ENCODE measurements around the gene INAFM1. TPM values are rescaled to one million over a fixed set of nuclear protein-coding genes. Genes with fewer than 3 reads are reported as not detected.
A peak's percentile ranks its signal among the peaks of the same experiment; 100 is the strongest.

The INAFM1 gene
- total and polyA plus RNA-seq, 2 donors (not counting 3 experiments of a cell fraction or from before 2014, with no cell fraction given): 2.8 to 8.3 TPM

DNA sequence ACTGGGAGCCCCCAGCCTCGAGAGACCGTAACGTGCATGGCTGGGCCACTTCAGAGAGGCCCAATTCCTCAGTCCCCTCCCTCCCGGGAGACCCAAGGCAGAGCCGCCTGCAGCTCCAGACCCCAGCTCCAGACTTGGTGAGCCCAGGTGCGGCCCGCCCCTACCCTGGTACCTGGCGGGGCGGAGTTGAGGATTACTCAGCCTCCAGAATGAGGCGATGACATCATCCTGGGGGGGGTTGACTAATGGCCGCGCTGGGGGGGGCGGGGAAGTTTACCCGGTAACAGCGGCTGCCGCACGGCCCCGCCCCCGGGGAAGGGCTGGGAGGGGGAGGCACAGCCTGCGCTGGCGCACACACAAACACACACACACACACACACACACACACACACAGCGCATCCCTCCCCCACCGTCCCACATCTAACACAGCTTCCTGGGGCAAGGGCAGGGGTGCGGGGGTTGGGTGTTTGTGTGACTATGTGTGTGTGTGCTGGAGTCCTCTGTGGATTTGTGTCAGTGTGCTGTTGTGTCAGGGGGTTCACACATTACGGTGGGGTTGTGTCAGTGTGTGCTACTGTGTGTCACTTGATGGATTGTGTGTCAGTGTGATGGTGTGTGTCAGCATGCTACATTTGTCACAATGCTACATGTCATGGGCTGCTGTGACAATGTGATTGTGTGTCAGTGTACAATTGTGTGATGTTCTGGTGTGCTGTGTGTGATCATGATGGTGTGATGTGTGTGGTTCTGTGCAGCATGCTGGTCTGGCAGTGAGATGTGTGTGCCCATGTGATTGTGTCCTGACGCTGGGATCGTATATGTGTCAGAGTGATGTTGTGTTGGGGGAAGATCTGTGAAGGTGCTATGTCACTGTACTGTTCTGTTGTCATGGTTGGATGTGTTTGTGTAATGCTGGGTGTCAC is 33.4 kb upstream of the INAFM1 start:
- Histone ChIP-seq H3K27me3 (ENCODE audit: control insufficient read depth in 2 of 2, insufficient read depth in 2 of 2, low read length in 2 of 2) (no peaks in the 10 kb centered on the region), H3K4me1 (ENCODE audit: control insufficient read depth, extremely low read depth, insufficient read depth, low read length) (peaks cover 21% of the 10 kb centered on the region), H3K27ac (ENCODE audit: insufficient read depth, low read depth, low read length) (no peak overlapping the region), H3K9me1 (replicated peaks; ENCODE audit: control insufficient read depth, extremely low read depth, insufficient read depth, low read length) (no peaks in the 10 kb centered on the region), H3K4me2 (ENCODE audit: insufficient read depth, low read length) (no peak overlapping the region), H3K79me2 (ENCODE audit: control insufficient read depth, insufficient read depth, low read length) (no peaks in the 10 kb centered on the region), H3K9me3 (replicated peaks; ENCODE audit: control insufficient read depth, insufficient read depth, low read length) (no peaks in the 10 kb centered on the region), H3K9ac (replicated peaks; ENCODE audit: extremely low read depth, insufficient read depth, low read length) (no peak overlapping the region), H2AFZ (ENCODE audit: low read depth, low read length) (no peak overlapping the region), H4K20me1 (replicated peaks; ENCODE audit: control insufficient read depth, extremely low read depth, insufficient read depth, low read length) (no peaks in the 10 kb centered on the region), H3K36me3 (ENCODE audit: control insufficient read depth in 2 of 2, extremely low read depth in 1 of 2, insufficient read depth in 2 of 2, low read length in 2 of 2) (no peaks in the 10 kb centered on the region), H3K4me3 (replicated peaks in 1 of 3; ENCODE audit: insufficient read depth in 1 of 3, low read depth in 1 of 3, low read length in 3 of 3) (no peak overlapping the region)
- CTCF ChIA-PET: no interaction called here
- intact Hi-C loops (cut with micrococcal nuclease): loop anchor here (5.0 kb wide), 2 partner anchors 204 to 384 kb away; no protein-coding TSS in a partner anchor
- POLR2A ChIA-PET: interaction anchor here (0.6 kb wide), 1 partner anchor 16 kb away, joined by 3 read pairs; no protein-coding TSS in a partner anchor
- TF ChIP-seq, protein P1, sequence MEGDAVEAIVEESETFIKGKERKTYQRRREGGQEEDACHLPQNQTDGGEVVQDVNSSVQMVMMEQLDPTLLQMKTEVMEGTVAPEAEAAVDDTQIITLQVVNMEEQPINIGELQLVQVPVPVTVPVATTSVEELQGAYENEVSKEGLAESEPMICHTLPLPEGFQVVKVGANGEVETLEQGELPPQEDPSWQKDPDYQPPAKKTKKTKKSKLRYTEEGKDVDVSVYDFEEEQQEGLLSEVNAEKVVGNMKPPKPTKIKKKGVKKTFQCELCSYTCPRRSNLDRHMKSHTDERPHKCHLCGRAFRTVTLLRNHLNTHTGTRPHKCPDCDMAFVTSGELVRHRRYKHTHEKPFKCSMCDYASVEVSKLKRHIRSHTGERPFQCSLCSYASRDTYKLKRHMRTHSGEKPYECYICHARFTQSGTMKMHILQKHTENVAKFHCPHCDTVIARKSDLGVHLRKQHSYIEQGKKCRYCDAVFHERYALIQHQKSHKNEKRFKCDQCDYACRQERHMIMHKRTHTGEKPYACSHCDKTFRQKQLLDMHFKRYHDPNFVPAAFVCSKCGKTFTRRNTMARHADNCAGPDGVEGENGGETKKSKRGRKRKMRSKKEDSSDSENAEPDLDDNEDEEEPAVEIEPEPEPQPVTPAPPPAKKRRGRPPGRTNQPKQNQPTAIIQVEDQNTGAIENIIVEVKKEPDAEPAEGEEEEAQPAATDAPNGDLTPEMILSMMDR (IDR thresholded peaks at IDR 0.05; ENCODE audit: extremely low read depth in 1 of 2, insufficient read depth in 1 of 2, low read depth in 1 of 2, low read length in 2 of 2): no peak
- peak; percentile 46 for TF ChIP-seq JUN (IDR thresholded peaks at IDR 0.05; ENCODE audit: borderline replicate concordance, insufficient read depth, insufficient read length, low read depth)
- no peak for TF ChIP-seq POLR2AphosphoS5 (IDR thresholded peaks at IDR 0.05; ENCODE audit: insufficient read depth, low read depth, low read length)
- no peak for TF ChIP-seq POLR2A (IDR thresholded peaks at IDR 0.05; ENCODE audit: low read depth, low read length)
- TF ChIP-seq FOS (IDR thresholded peaks at IDR 0.05; ENCODE audit: borderline replicate concordance, insufficient read depth, low read length): no peak
- TF ChIP-seq EZH2 (IDR thresholded peaks at IDR 0.05; ENCODE audit: borderline replicate concordance, low read depth, low read length, severe bottlenecking): no peak
- no peak for TF ChIP-seq GATA2 (IDR thresholded peaks at IDR 0.05; ENCODE audit: insufficient read depth, insufficient read length, low read depth, low read length)
- no peak for TF ChIP-seq MYC (IDR thresholded peaks at IDR 0.05; ENCODE audit: low read depth, low read length)
- DNase-seq (ENCODE audit: low read depth, low spot score) (peak; percentile 72), FAIRE-seq (no peak)
- no TSS peak for BruUV-seq (replicated peaks)
- dilution Hi-C loops (cut with MboI; ENCODE audit: extremely low pct_ligation_motif_present, low sequenced_read_pairs): no loop called here

All from endothelial cell of umbilical vein (primary cell).